OCI-LY7 (cell line): ENCODE measurements around the gene NKX1-1. TPM values are rescaled to one million over a fixed set of nuclear protein-coding genes. Genes with fewer than 3 reads are reported as not detected.

ENCODE experiments used
- BruUV-seq: library from RNA; stranded (reverse); fragments of 400-500 nt; replicated peaks from 2 replicates; lab custom pipeline; 2021; lab: Mats Ljungman, UMichigan
- CTCF ChIA-PET: fragments of 300-600 bp; sonication (Branson Sonifier 250); formaldehyde crosslinking; loops from one replicate; lab custom pipeline; 2022; ENCODE audit warnings: antibody characterized with exemption; ENCODE audit not compliant: unreplicated experiment; lab: Charles Lee
- POLR2A ChIA-PET: fragments of 300-600 bp; sonication (Branson Sonifier 250); formaldehyde crosslinking; loops from one replicate; lab custom pipeline; 2022; ENCODE audit warnings: antibody characterized with exemption; lab: Charles Lee
- DNase-seq: peaks from one replicate; pipeline ENCODE4 v3.0.0-alpha.2; 2015; ENCODE audit warnings: low spot score
- H2AFZ ChIP-seq: fragments of 200-600 bp; sonication (generic), shearing (Covaris generic); 2 replicates; pipeline ENCODE4 v1.6.1; 2014; ENCODE audit warnings: mild to moderate bottlenecking, antibody characterized with exemption, low read length, moderate library complexity
- H3K27ac ChIP-seq: fragments of 200-600 bp; sonication (generic); 2 replicates; pipeline ENCODE4 v1.5.1; 2014; ENCODE audit warnings: mixed run types, low read depth, mild to moderate bottlenecking, moderate library complexity, low read length, inconsistent platforms; ENCODE audit not compliant: poor library complexity, severe bottlenecking
- H3K36me3 ChIP-seq: fragments of 200-600 bp; sonication (generic); 2 replicates; pipeline ENCODE4 v1.6.1; 2014; ENCODE audit warnings: mild to moderate bottlenecking, antibody characterized with exemption, low read length, moderate library complexity, mixed read lengths; ENCODE audit not compliant: insufficient read depth
- H3K4me1 ChIP-seq: fragments of 200-600 bp; sonication (generic); 2 replicates; pipeline ENCODE4 v1.5.1; 2014; ENCODE audit warnings: mild to moderate bottlenecking, low read length; ENCODE audit not compliant: insufficient read depth, poor library complexity, severe bottlenecking
- H3K4me2 ChIP-seq: fragments of 200-600 bp; sonication (generic); 2 replicates; pipeline ENCODE4 v1.6.1; 2014; ENCODE audit warnings: mild to moderate bottlenecking, low read length
- H3K4me3 ChIP-seq: fragments of 200-600 bp; sonication (generic); 2 replicates; pipeline ENCODE4 v1.5.1; 2014; ENCODE audit warnings: mild to moderate bottlenecking, low read depth, low read length; ENCODE audit not compliant: poor library complexity, severe bottlenecking
- H3K79me2 ChIP-seq: fragments of 200-600 bp; sonication (generic); 2 replicates; pipeline ENCODE4 v1.6.1; 2016; ENCODE audit warnings: low read depth, mild to moderate bottlenecking, low read length, moderate library complexity, mixed read lengths; ENCODE audit not compliant: insufficient read depth
- H3K9me2 ChIP-seq: fragments of 200-600 bp; sonication (generic); 2 replicates; pipeline ENCODE4 v1.6.1; 2016; ENCODE audit warnings: mild to moderate bottlenecking, low read length, mixed read lengths; ENCODE audit not compliant: insufficient read depth
- H3K9me3 ChIP-seq: fragments of 200-600 bp; sonication (generic); 2 replicates; pipeline ENCODE4 v1.6.1; 2014; ENCODE audit warnings: mild to moderate bottlenecking, mixed run types, low read length, mixed read lengths
- H4K20me1 ChIP-seq: fragments of 200-600 bp; sonication (generic); 2 replicates; pipeline ENCODE4 v1.6.1; 2014; ENCODE audit warnings: mild to moderate bottlenecking, antibody characterized with exemption, low read length, moderate library complexity, mixed read lengths; ENCODE audit not compliant: insufficient read depth
- CTCF ChIP-seq: fragments of 200-600 bp; sonication (generic); conservative IDR thresholded peaks from 2 replicates; pipeline ENCODE4 v1.5.1; 2014; ENCODE audit warnings: mild to moderate bottlenecking, antibody characterized with exemption, low read length, moderate library complexity, mixed read lengths
- EZH2phosphoT487 ChIP-seq: fragments of 200-600 bp; sonication (generic); IDR thresholded peaks from 2 replicates; pipeline ENCODE4 v1.6.1; 2018; ENCODE audit warnings: low read depth, borderline replicate concordance, mild to moderate bottlenecking, mixed run types, antibody characterized with exemption, low read length, moderate library complexity, mixed read lengths
- intact Hi-C: fragments of 100-400 bp; cut with micrococcal nuclease; formaldehyde crosslinking; loops from one replicate; pipeline ENCODE4 v1.10.0; 2022; ENCODE audit not compliant: unreplicated experiment
- total RNA-seq, 2 experiments: library from RNA; depleted of rRNA in 1 of 2; stranded (reverse); fragments of >200 nt in 1 of 2; shearing (Covaris generic) in 1 of 2; gene quantifications; 2 replicates each; pipeline ENCODE4 v1.2.3, GENCODE V29; 2014 to 2022

The NKX1-1 gene
- total RNA-seq, 2 experiments from 2014 or later, result not detected

GRCh38 chr4:1365271-1366178 lies 40.7 kb downstream of the NKX1-1 start:
- Histone ChIP-seq H3K79me2 (no peaks in the 10 kb centered on the region), H3K4me1 (no peaks in the 10 kb centered on the region), H4K20me1 (no peaks in the 10 kb centered on the region), H2AFZ (no peak overlapping the region), H3K4me3 (no peak overlapping the region), H3K9me2 (no peaks in the 10 kb centered on the region), H3K36me3 (peaks cover 8% of the 10 kb centered on the region; the same call in 1 of the 2 replicates), H3K4me2 (no peak overlapping the region), H3K9me3 (no peaks in the 10 kb centered on the region), H3K27ac (no peak overlapping the region)
- CTCF ChIA-PET, result no interaction called here
- intact Hi-C loops, result no loop called here
- POLR2A ChIA-PET, result interaction anchor here (0.5 kb wide), 1 partner anchor 199 kb away, joined by 3 read pairs; no protein-coding TSS in a partner anchor
- BruUV-seq, result no TSS peak
- DNase-seq, result no peak
- no peak for TF ChIP-seq EZH2phosphoT487
- TF ChIP-seq CTCF, result peak; percentile 47; the same call in 1 of the 2 replicates

GRCh38 chr4:1364748-1365147 lies 41.5 kb downstream of the NKX1-1 start:
- H2AFZ ChIP-seq, result no peak overlapping the region
- H3K4me1 ChIP-seq, result no peaks in the 10 kb centered on the region
- H3K9me3 ChIP-seq, result no peaks in the 10 kb centered on the region
- no peak overlapping the region for H3K4me3 ChIP-seq
- DNase-seq, result no peak
- peaks cover 7% of the 10 kb centered on the region; the same call in 1 of the 2 replicates for H3K36me3 ChIP-seq
- H3K4me2 ChIP-seq, result no peak overlapping the region
- no peaks in the 10 kb centered on the region for H3K79me2 ChIP-seq
- BruUV-seq, result no TSS peak
- TF ChIP-seq EZH2phosphoT487 (no peak), CTCF (no peak)
- ChIA-PET POLR2A (interaction anchor here (0.5 kb wide), 1 partner anchor 199 kb away, joined by 3 read pairs; no protein-coding TSS in a partner anchor), CTCF (no interaction called here)
- no peak overlapping the region for H3K27ac ChIP-seq
- no peaks in the 10 kb centered on the region for H3K9me2 ChIP-seq
- no peaks in the 10 kb centered on the region for H4K20me1 ChIP-seq
- intact Hi-C loops, result no loop called here

GRCh38 chr4:1364217-1364616 lies 42.0 kb downstream of the NKX1-1 start:
- Histone ChIP-seq H4K20me1 (no peaks in the 10 kb centered on the region), H3K79me2 (no peaks in the 10 kb centered on the region), H3K9me2 (no peaks in the 10 kb centered on the region), H3K4me2 (no peak overlapping the region), H3K4me1 (no peaks in the 10 kb centered on the region), H3K9me3 (no peaks in the 10 kb centered on the region), H2AFZ (no peak overlapping the region), H3K27ac (no peak overlapping the region), H3K36me3 (peaks cover 5% of the 10 kb centered on the region; the same call in 1 of the 2 replicates), H3K4me3 (no peak overlapping the region)
- ChIA-PET CTCF (no interaction called here), POLR2A (no interaction called here)
- intact Hi-C loops, result no loop called here
- DNase-seq, result no peak
- TF ChIP-seq EZH2phosphoT487, result no peak
- no peak for TF ChIP-seq CTCF
- no TSS peak for BruUV-seq
